Mesenchymal stem cell (in vitro differentiated cells and primary cell): Measurements from ENCODE around the gene NBDY.
"Not testable (repeated sequence)": the region's sequence is repeated elsewhere in the genome, so short reads cannot be mapped to it uniquely, and the experiment has no call there.

Source experiments
- DNase-seq: peaks from one replicate; pipeline ENCODE4 v3.0.0-alpha.2; 2013
- H2AFZ ChIP-seq: one replicate; pipeline ENCODE4 v1.6.1; 2013; ENCODE audit warnings: low read depth, mild to moderate bottlenecking, control low read depth, inconsistent platforms, low read length, moderate library complexity
- H2AK5ac ChIP-seq: 2 replicates; pipeline ENCODE4 v1.6.1; 2013; ENCODE audit warnings: low read length, moderate library complexity, mild to moderate bottlenecking, inconsistent platforms; ENCODE audit not compliant: severe bottlenecking
- H2BK120ac ChIP-seq: one replicate; pipeline ENCODE4 v1.6.1; 2013; ENCODE audit warnings: low read depth, mild to moderate bottlenecking, inconsistent platforms, low read length, moderate library complexity
- H2BK12ac ChIP-seq, 2 experiments: one replicate each; pipeline ENCODE4 v1.6.1; 2013; ENCODE audit warnings: inconsistent platforms in 2 of 2, low read length in 2 of 2, mild to moderate bottlenecking in 2 of 2, moderate library complexity in 2 of 2, control low read depth in 1 of 2
- H2BK15ac ChIP-seq: one replicate; pipeline ENCODE4 v1.6.1; 2013; ENCODE audit warnings: mild to moderate bottlenecking, low read depth, inconsistent platforms; ENCODE audit not compliant: poor library complexity, severe bottlenecking
- H2BK5ac ChIP-seq: 2 replicates; pipeline ENCODE4 v1.6.1; 2013; ENCODE audit warnings: low read depth, mild to moderate bottlenecking, low read length, control low read depth, inconsistent platforms; ENCODE audit not compliant: poor library complexity, severe bottlenecking
- H3K14ac ChIP-seq, 2 experiments: one replicate each; pipeline ENCODE4 v1.6.1; 2013; ENCODE audit warnings: inconsistent platforms in 2 of 2, low read length in 2 of 2, control low read depth in 1 of 2, mild to moderate bottlenecking in 1 of 2, moderate library complexity in 1 of 2
- H3K18ac ChIP-seq, 2 experiments: one replicate each; pipeline ENCODE4 v1.6.1; 2013; ENCODE audit warnings: inconsistent platforms in 2 of 2, low read length in 2 of 2, control low read depth in 1 of 2, low read depth in 1 of 2, mild to moderate bottlenecking in 1 of 2
- H3K23ac ChIP-seq, 2 experiments: one replicate each; pipeline ENCODE4 v1.6.1; 2013; ENCODE audit warnings: inconsistent platforms in 2 of 2, low read length in 2 of 2, mild to moderate bottlenecking in 2 of 2, moderate library complexity in 2 of 2, control low read depth in 1 of 2
- H3K27ac ChIP-seq: 2 replicates; pipeline ENCODE4 v1.5.1; 2013; ENCODE audit warnings: mild to moderate bottlenecking, moderate library complexity, low read length, control low read depth, inconsistent platforms; ENCODE audit not compliant: poor library complexity, severe bottlenecking
- H3K27me3 ChIP-seq, 2 experiments: 2 replicates each; pipeline versions ENCODE4 v1.6.1 to v1.7.0; 2013; ENCODE audit warnings: low read length in 2 of 2, mild to moderate bottlenecking in 2 of 2, moderate library complexity in 2 of 2, control low read depth in 1 of 2, inconsistent platforms in 1 of 2; ENCODE audit not compliant: control insufficient read depth in 1 of 2, insufficient read depth in 1 of 2
- H3K36me3 ChIP-seq, 2 experiments: 2 replicates each; pipeline versions ENCODE4 v1.6.1 to v1.7.0; 2013; ENCODE audit warnings: low read length in 2 of 2, control low read depth in 1 of 2, inconsistent platforms in 1 of 2, low read depth in 1 of 2, mild to moderate bottlenecking in 1 of 2; ENCODE audit not compliant: insufficient read depth in 2 of 2, control insufficient read depth in 1 of 2
- H3K4ac ChIP-seq, 2 experiments: one replicate each; pipeline ENCODE4 v1.6.1; 2013; ENCODE audit warnings: inconsistent platforms in 2 of 2, low read length in 2 of 2, mild to moderate bottlenecking in 2 of 2, moderate library complexity in 2 of 2, control low read depth in 1 of 2, low read depth in 1 of 2
- H3K4me1 ChIP-seq: 2 replicates; pipeline ENCODE4 v1.6.1; 2013; ENCODE audit warnings: low read depth, low read length, control low read depth; ENCODE audit not compliant: control insufficient read depth, insufficient read depth
- H3K4me2 ChIP-seq: 2 replicates; pipeline ENCODE4 v1.6.1; 2013; ENCODE audit warnings: low read length, mild to moderate bottlenecking, inconsistent platforms; ENCODE audit not compliant: poor library complexity, severe bottlenecking
- H3K4me3 ChIP-seq, 2 experiments: 2 replicates each; pipeline versions ENCODE4 v1.5.1 to v1.7.0; 2013; ENCODE audit warnings: low read length in 2 of 2, mild to moderate bottlenecking in 2 of 2, control low read depth in 1 of 2, low read depth in 1 of 2; ENCODE audit not compliant: insufficient read depth in 1 of 2
- H3K79me1 ChIP-seq: replicated peaks from 2 replicates; pipeline ENCODE4 v1.6.1; 2013; ENCODE audit warnings: mild to moderate bottlenecking, control low read depth, low read length, inconsistent platforms; ENCODE audit not compliant: poor library complexity, severe bottlenecking
- H3K9ac ChIP-seq: 2 replicates; pipeline ENCODE4 v1.7.0; 2013; ENCODE audit warnings: mild to moderate bottlenecking, low read length, moderate library complexity
- H3K9me3 ChIP-seq: 2 replicates; pipeline ENCODE4 v1.7.0; 2013; ENCODE audit warnings: mild to moderate bottlenecking, low read length; ENCODE audit not compliant: control insufficient read depth
- H4K8ac ChIP-seq: one replicate; pipeline ENCODE4 v1.6.1; 2013; ENCODE audit warnings: inconsistent platforms, mild to moderate bottlenecking, low read length, moderate library complexity
- H4K91ac ChIP-seq: one replicate; pipeline ENCODE4 v1.6.1; 2013; ENCODE audit warnings: mild to moderate bottlenecking, low read length, inconsistent platforms
- WGBS: methylation state at CpG from one replicate; pipeline ENCODE4 v1.1.7; 2013; ENCODE audit warnings: mixed read lengths; 5-methylcytosine and 5-hydroxymethylcytosine counted together

Gene NBDY

DNA sequence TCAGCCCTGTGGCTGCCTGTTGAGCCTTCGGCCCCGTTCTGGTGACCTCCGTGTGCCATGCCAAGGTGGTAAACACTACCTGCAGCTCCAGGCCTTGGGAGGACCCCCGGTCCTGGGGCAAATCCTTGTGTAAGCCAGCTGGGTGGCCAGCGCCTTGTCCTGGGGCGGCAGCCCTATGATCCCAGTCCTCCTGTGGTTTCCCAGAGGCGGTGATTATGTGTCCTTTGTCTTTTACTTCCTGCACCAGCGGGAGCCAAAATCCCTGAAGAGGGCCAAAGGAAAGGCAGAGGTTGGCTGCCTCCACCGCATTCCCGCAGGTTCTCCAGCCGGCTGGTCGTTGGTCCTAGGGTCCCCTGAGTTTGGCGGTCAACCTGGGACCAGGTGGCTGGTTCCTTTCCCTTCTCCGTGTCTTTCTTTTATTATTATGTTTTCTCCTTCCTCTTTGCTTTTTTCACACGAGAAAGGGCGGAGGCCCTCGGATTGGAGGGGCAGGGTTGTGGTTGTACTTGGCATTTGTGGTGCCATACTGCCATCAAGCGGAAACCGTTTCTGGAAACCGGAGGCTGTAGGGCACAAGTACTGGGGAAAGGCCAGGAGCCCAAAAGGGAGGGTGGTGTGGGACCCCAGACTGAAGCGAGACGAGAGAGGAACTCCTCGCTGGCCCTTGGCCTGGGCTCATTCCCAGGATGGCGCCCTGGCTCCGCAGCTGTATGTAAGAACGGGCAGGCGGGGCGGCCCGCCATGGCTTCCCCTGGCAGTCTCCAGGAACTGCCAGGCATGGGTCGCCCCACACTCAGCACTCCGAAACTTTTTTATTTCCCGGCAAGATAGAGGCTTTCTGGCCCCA lies 43.9 kb downstream of the NBDY start:
- H3K79me1 ChIP-seq, H3K27ac ChIP-seq, H3K4ac ChIP-seq, H3K23ac ChIP-seq, H2BK5ac ChIP-seq, H4K8ac ChIP-seq, H3K9ac ChIP-seq, H3K27me3 ChIP-seq, H3K9me3 ChIP-seq, H3K14ac ChIP-seq, H2AK5ac ChIP-seq, H4K91ac ChIP-seq, H3K4me3 ChIP-seq, DNase-seq, H3K36me3 ChIP-seq, H3K4me2 ChIP-seq, H3K4me1 ChIP-seq, H2AFZ ChIP-seq, H2BK120ac ChIP-seq, H3K18ac ChIP-seq, H2BK12ac ChIP-seq, H2BK15ac ChIP-seq: not testable (repeated sequence)
- WGBS, result no CpG with 5 or more reads among the region's 32 CpGs

DNA sequence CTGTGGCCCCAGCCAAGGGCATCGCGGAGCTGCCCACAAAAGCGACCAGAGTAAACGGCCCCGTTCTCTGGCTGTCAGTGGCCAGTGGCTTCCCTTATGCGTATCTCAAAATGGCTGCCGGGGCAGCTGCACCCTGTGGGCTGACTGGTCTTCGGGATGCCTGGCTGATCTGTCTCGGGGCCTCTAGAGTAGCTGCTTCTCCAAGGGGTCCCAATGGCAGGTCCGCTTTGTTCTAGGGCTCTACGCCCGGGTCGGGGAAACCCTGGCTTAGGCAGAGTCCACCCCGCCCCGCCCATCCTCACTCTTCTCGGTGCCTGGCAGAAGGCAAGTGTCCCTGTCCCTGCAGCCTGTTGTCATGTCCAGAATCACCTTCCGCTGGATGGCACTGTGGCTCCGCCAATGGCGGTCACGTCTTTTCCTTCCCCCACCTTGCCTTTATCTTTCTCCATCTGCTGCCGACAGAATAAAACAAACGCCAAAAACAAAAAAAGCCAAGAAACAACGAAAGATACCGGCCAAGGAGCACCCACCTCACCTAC lies 44.5 kb downstream of the NBDY start:
- WGBS, result no CpG with 5 or more reads among the region's 24 CpGs
- not testable (repeated sequence) for H3K14ac ChIP-seq, H3K18ac ChIP-seq, H4K8ac ChIP-seq, H3K27me3 ChIP-seq, H3K27ac ChIP-seq, H3K79me1 ChIP-seq, H3K4me1 ChIP-seq, H3K9ac ChIP-seq, H2BK15ac ChIP-seq, H3K4me3 ChIP-seq, H3K23ac ChIP-seq, H3K9me3 ChIP-seq, H3K4ac ChIP-seq, H2BK12ac ChIP-seq, H2BK120ac ChIP-seq, H2AFZ ChIP-seq, H3K36me3 ChIP-seq, H4K91ac ChIP-seq, H2AK5ac ChIP-seq, H3K4me2 ChIP-seq, DNase-seq, H2BK5ac ChIP-seq

DNA sequence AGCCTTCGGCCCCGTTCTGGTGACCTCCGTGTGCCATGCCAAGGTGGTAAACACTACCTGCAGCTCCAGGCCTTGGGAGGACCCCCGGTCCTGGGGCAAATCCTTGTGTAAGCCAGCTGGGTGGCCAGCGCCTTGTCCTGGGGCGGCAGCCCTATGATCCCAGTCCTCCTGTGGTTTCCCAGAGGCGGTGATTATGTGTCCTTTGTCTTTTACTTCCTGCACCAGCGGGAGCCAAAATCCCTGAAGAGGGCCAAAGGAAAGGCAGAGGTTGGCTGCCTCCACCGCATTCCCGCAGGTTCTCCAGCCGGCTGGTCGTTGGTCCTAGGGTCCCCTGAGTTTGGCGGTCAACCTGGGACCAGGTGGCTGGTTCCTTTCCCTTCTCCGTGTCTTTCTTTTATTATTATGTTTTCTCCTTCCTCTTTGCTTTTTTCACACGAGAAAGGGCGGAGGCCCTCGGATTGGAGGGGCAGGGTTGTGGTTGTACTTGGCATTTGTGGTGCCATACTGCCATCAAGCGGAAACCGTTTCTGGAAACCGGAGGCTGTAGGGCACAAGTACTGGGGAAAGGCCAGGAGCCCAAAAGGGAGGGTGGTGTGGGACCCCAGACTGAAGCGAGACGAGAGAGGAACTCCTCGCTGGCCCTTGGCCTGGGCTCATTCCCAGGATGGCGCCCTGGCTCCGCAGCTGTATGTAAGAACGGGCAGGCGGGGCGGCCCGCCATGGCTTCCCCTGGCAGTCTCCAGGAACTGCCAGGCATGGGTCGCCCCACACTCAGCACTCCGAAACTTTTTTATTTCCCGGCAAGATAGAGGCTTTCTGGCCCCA lies 49.3 kb downstream of the NBDY start:
- DNase-seq, H3K9me3 ChIP-seq, H2BK15ac ChIP-seq, H3K27me3 ChIP-seq, H4K91ac ChIP-seq, H3K36me3 ChIP-seq, H4K8ac ChIP-seq, H2BK12ac ChIP-seq, H3K4me1 ChIP-seq, H2AK5ac ChIP-seq, H3K4ac ChIP-seq, H3K27ac ChIP-seq, H3K79me1 ChIP-seq, H2BK120ac ChIP-seq, H3K23ac ChIP-seq, H3K4me3 ChIP-seq, H3K4me2 ChIP-seq, H2AFZ ChIP-seq, H2BK5ac ChIP-seq, H3K18ac ChIP-seq, H3K9ac ChIP-seq, H3K14ac ChIP-seq: not testable (repeated sequence)
- no CpG with 5 or more reads among the region's 32 CpGs for WGBS

DNA sequence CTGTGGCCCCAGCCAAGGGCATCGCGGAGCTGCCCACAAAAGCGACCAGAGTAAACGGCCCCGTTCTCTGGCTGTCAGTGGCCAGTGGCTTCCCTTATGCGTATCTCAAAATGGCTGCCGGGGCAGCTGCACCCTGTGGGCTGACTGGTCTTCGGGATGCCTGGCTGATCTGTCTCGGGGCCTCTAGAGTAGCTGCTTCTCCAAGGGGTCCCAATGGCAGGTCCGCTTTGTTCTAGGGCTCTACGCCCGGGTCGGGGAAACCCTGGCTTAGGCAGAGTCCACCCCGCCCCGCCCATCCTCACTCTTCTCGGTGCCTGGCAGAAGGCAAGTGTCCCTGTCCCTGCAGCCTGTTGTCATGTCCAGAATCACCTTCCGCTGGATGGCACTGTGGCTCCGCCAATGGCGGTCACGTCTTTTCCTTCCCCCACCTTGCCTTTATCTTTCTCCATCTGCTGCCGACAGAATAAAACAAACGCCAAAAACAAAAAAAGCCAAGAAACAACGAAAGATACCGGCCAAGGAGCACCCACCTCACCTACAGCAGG lies 50.0 kb downstream of the NBDY start:
- not testable (repeated sequence) for DNase-seq, H3K27me3 ChIP-seq, H3K9me3 ChIP-seq, H2BK12ac ChIP-seq, H3K27ac ChIP-seq, H2BK5ac ChIP-seq, H4K8ac ChIP-seq, H2AFZ ChIP-seq, H3K4ac ChIP-seq, H3K18ac ChIP-seq, H3K79me1 ChIP-seq, H2AK5ac ChIP-seq, H3K4me2 ChIP-seq, H2BK15ac ChIP-seq, H3K9ac ChIP-seq, H3K4me1 ChIP-seq, H3K23ac ChIP-seq, H3K14ac ChIP-seq, H3K4me3 ChIP-seq, H4K91ac ChIP-seq, H2BK120ac ChIP-seq
- peaks cover 0 to 11% of the 10 kb centered on the region in 2 experiments for H3K36me3 ChIP-seq
- no CpG with 5 or more reads among the region's 24 CpGs for WGBS
